Liver (tissue), 3 donors: ENCODE results near the gene HDHD3.

Experiments used
- CTCF ChIP-seq: fragments of 150-350 bp; IDR thresholded peaks from 2 replicates; pipeline ENCODE4 v1.5.1; 2017; ENCODE audit warnings: improper control_type of control experiment, low read depth, low read length; ENCODE audit not compliant: missing input control
- EGR1 ChIP-seq, 2 donors: IDR thresholded peaks; 2 replicates each; pipeline ENCODE4 v1.6.1; 2016 to 2018; ENCODE audit warnings: antibody characterized with exemption in 2 of 2, low read depth in 2 of 2
- HNF4A ChIP-seq, 2 donors: conservative IDR thresholded peaks; 2 replicates each; pipeline ENCODE4 v1.6.1; 2016; ENCODE audit warnings: antibody characterized with exemption in 2 of 2, mild to moderate bottlenecking in 2 of 2
- REST ChIP-seq: IDR thresholded peaks from 2 replicates; pipeline ENCODE4 v1.6.1; 2016; ENCODE audit warnings: antibody characterized with exemption, mild to moderate bottlenecking
- TAF1 ChIP-seq: conservative IDR thresholded peaks from 2 replicates; pipeline ENCODE4 v1.6.1; 2016; ENCODE audit warnings: antibody characterized with exemption, mild to moderate bottlenecking
- ZBTB33 ChIP-seq: IDR thresholded peaks from 2 replicates; pipeline ENCODE4 v1.6.1; 2016; ENCODE audit warnings: antibody characterized with exemption
- donor health status: healthy.
- donor health status: healthy.

GRCh38 chr9:113369855-113370140 is 7.0 kb downstream of the HDHD3 start:
- TF ChIP-seq ZBTB33 (no peak), TAF1 (no peak), REST (no peak), CTCF (no peak), EGR1 (IDR thresholded peaks at IDR 0.05; ENCODE audit: low read depth in 2 of 2) (no peak), HNF4A (conservative IDR thresholded peaks at IDR 0.05) (no peak)
